ENCODE measurements around the gene YPEL4.
"Not testable (repeated sequence)": the region's sequence is repeated elsewhere in the genome, so short reads cannot be mapped to it uniquely, and the experiment has no call there.

The YPEL4 gene, protein sequence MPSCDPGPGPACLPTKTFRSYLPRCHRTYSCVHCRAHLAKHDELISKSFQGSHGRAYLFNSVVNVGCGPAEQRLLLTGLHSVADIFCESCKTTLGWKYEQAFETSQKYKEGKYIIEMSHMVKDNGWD

DNA sequence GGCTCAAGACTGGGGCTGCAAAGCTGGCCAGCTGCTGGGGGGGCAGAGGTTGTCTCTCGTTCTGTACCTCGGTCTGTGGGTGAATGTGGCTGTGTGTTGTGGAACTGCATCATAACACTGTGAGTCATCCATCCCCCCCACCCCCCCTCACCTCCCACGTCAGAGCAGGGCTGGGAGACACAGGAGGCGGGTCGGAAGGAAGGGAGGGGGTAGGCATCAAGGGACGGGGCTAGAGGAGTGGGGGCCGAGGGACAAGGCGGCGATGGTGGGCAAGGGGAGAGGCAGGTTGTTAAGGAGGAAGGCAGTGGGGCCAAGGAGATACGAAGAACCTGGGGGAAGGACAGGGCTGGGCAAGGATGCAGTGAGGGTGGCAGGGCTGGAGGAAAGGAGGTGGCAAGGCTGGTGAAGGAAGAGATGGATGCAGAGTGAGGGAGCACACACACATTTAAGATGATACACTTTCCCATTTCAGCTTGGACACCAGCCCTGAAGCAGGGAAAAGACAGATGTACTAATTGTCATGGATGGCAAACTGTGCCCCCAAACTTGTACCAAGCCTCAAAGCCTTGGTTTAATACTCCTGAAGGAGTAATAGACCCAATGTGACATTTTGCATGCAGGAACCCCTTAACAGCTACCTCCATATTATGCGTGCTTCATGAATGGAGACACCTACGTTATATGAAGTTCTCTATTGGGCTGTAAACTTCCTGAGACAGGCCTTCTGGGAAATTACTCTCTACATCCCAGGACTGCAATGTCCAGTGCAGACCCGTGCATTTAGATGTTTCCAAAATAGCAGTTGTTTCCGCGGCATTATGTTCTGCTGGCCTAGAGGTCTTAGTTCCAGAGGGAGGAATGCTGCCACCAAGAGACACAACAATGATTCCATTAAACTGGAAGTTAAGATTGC is at the start of gene YPEL4:
TSS of gene YPEL4 (minus strand) at position 87 of the 913 bp plus-strand sequence. CDS start 2,805 bp downstream, outside the sequence.
- DNase-seq: peak; percentile 84

- no peak for DNase-seq
These were observed 49.2 kb upstream of the YPEL4 start for GRCh38 chr11:57698843-57699365.

- not testable (repeated sequence) for DNase-seq
These were observed 40.8 kb upstream of the YPEL4 start for GRCh38 chr11:57690474-57690873.

GRCh38 chr11:57681168-57681567 is 31.5 kb upstream of the YPEL4 start:
- DNase-seq: no peak

DNA sequence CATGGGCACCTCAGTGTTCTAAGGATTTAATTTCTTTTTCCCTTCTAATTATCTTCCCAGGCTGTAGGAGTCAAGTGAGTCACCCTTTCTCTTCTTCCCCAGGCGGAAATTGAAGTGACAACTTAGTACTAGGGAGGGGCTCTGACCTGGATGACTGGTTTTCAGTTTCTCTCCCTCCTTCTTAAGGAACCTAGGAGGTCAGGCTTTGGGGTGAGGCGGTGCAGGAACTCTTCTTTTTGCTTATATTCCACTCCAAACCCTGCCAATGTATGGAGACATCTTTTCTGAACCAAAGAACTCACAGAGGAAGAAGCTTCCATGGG is 30.8 kb upstream of the YPEL4 start:
- DNase-seq: no peak

- no peak for DNase-seq
These were observed 29.7 kb upstream of the YPEL4 start for GRCh38 chr11:57679396-57679795.

DNA sequence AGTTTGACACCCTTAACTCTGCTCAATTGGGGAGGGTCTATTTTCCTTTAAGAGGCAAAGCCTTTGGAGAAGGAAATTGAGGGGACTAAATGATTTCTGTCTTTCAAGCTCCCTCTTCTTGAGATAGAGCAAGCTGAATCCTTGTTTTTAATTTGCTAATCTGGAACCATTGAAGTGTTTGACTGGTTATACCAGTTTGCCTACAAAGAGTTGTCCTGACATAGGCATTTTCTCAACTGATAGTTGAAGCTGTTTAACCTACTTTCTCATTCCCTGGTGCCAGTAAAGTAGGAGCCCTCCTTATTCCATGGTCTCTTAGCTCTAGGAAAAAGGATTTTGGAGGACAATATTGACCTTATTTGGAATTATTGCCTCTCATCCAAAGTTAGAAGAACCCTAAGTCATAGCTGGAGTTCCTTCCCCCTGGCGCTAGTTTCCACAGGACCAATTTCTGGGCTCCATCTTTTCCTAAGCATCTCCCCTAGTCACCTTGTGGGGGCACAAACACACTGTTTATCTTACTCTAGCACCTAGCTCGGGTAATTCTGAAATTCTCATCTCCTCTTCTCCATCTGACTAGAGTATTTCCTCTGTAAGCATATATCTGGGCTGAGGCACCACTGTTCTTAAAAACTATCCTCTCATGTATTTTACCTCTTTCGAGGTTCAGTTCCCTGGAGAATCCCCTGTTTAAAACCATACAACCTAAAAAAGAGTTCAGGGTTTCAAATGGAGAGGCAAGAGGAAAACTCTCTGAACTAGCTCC is 25.6 kb upstream of the YPEL4 start:
- DNase-seq: no peak

GRCh38 chr11:57674251-57674650 is 24.5 kb upstream of the YPEL4 start:
- no peak for DNase-seq

GRCh38 chr11:57668434-57668782 is 18.7 kb upstream of the YPEL4 start:
- no peak for DNase-seq

- DNase-seq: peak; percentile 99
These were observed 18.2 kb upstream of the YPEL4 start, which contains the start of gene ZDHHC5 for GRCh38 chr11:57667736-57668433. TSS of gene ZDHHC5 (plus strand) at chr11:57668114. CDS start at chr11:57673091, 4,977 bp downstream.

DNA sequence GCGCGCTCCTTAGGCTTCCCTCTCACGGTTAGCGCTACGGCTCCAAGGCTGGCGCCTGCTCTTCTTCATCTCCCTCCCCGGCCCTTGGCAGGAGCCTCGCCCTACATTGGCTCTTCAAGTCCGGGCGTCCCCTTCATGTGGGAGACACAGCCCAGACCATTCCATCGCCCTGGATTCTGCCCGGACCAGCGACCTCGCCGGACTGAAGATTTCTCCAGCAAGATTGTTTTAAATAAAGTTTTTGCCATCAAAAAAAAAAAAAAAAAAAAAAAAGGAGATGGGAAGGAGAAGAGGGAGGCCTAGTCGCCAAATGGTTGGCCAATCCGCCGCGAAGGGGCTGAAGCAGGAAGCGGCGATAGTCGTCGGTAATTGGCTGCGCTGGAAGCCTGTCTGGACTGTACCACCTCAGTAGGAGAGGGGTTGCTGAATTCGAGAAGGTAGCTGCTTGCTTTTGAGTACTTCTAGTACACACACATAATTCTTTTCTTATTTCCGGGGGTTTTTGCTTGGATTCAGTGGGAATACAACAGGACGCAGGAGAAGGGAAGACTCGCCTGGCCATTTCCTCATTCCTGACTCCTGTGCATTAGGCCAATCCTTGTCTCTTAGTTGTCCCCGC is 17.5 kb upstream of the YPEL4 start:
- DNase-seq: peak; percentile 98

DNA sequence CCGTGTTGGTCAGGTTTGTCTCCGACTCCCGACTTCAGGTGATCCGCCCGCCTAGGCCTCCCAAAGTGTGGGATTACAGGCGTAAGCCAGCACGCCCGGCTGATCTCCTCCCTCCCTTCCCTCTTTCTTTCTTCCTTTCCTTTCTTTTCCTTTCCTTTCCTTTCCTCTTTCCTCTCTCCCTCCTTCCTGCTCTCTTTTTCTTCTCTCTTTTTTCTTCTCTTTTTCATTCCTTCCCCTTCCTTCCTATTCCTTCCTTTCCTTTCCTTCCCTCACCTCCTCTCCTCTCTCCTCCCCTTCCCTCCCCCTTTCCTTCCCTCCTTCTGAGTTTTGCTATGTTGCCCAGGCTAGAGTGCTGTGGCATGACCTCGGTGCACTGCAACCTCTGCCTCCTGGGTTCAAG is 14.3 kb upstream of the YPEL4 start:
- no peak for DNase-seq

GRCh38 chr11:57662893-57663292 is 13.2 kb upstream of the YPEL4 start:
- no peak for DNase-seq

GRCh38 chr11:57659669-57660068 is 10.0 kb upstream of the YPEL4 start:
- no peak for DNase-seq

DNA sequence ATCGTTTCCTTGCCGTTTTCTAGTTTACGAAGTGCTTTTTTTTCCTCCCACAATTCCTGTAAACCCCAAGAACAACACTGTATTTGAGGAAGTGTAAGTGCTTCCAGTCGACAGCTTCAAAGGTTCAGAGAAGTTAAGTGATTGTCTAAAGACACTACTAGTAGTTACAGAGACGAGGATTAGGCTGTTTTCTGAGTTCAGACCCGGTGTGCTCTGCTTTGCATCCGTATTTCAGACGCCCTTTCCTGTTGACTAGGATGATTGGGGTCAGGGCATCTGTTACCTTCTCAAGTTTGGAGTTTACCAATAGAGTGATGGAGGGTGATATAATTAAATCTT is 8.3 kb upstream of the YPEL4 start:
- DNase-seq: no peak

DNA sequence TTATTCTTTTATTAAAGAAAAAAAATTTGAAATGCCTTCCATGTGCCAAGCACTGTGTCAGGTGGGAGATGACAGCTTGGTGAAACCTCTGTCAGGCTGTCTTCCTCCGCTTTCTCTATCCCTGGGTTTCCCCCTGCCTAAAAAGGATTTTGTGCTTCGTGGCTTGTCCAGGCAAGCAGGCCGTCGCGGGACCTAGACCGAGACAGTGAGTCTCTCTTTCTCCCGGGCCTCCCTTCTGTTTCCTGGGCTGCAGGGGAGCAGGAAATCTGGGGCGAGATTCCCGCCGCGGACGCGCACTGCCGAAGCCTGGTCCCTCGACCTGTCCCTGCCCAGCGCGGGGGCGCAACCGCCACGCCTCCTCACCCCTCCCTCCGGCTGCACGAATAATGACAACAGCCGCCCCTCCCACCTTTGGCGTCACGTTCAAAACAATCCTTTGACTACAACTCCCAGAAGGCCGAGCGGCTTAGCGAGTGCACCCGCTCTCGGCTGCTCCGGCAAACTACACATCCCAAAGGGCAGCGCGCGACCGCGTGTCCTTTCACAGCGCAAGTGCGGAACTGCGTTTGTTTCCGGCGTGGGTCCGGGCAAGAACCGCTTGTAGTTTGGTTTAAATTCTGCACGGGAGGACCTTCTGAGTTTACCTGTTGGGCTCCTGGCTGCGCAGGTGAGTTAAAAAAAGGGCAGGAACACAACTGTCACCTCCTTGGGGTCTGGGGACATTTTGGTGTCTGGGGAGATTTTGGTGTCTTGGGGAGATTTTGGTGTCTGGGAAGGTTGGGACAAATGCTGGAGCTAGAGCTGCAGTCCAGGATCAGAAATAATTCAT is 7.7 kb upstream of the YPEL4 start, which contains the start of gene CLP1:
TSS of gene CLP1 (plus strand) at position 569 of the 829 bp plus-strand sequence. CDS start 1,715 bp downstream, outside the sequence.
- peak; percentile 98 for DNase-seq

DNA sequence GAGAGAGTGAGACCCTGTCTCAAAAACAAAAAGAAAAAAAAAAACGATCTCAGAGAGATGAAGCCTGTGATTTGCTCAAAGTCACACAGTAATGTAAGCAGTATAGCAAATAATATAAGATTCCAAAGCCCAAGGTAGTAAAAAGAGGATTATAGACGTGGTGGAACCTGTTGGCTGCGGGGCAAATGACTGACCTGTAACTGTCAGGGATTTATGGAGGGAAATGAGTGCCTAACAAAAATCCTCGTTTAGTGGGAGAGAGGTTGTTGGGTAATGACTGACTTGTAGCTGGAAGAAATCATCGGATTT is 7.1 kb upstream of the YPEL4 start:
- no peak for DNase-seq

DNA sequence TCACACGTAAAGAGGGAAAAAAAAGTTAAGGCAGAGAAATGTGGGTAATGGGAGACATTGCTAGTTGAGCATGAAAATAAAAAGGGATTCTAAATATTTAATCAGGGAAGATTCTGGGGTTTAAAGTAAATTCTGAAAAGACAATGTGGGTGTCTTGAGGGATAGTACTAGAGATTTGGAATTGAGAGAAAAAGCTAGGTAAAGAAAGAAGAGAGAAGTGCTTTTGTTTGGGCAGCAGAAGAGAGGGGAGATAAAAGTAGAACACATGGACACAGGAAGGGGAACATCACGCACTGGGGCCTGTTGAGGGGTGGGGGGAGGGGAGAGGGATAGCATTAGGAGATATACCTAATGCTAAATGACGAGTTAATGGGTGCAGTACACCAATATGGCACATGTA is 3.5 kb upstream of the YPEL4 start:
- no peak for DNase-seq

GRCh38 chr11:57652662-57653061 is 3.0 kb upstream of the YPEL4 start:
- no peak for DNase-seq

DNA sequence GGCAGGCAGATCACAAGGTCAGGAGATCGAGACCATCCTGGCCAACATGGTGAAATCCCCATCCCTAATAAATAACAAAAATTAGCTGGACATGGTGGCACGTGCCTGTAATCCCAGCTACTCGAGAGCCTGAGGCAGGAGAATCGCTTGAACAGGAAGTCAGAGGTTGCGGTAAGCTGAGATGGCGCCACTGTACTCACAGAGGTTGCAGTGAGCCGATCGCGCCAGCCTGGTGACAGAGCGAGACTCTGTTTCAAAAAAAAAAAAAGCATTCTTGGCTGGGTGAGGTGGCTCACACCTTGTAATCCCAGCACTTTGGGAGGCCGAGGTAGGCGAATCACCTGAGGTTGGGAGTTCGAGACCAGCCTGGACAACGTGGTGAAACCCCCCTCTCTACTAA is 2.5 kb upstream of the YPEL4 start:
- DNase-seq: peak; percentile 46

- DNase-seq: no peak
These were observed 1.7 kb upstream of the YPEL4 start for GRCh38 chr11:57651408-57651807.

GRCh38 chr11:57650739-57651090 is 1.0 kb upstream of the YPEL4 start:
- DNase-seq: no peak
